Fibroblast of lung (primary cell): ENCODE measurements around the gene CALM3.

Source experiments
- CTCF ChIP-seq, 2 donors: IDR thresholded peaks in 1 of 2; conservative IDR thresholded peaks in 1 of 2; 1 replicate in 1 of 2; 2 replicates in 1 of 2; pipeline ENCODE4 v1.5.1; 2011 to 2012; ENCODE audit warnings: low read length in 2 of 2, control low read depth in 1 of 2, inconsistent platforms in 1 of 2, low read depth in 1 of 2, mild to moderate bottlenecking in 1 of 2
- EZH2 ChIP-seq: IDR thresholded peaks from 2 replicates; pipeline ENCODE4 v1.5.1; 2012; ENCODE audit warnings: low read length, control low read depth, mild to moderate bottlenecking; ENCODE audit errors: missing control alignments

- TF ChIP-seq CTCF (conservative IDR thresholded peaks at IDR 0.05 in 1 of 2, IDR thresholded peaks at IDR 0.05 in 1 of 2; ENCODE audit: low read depth in 1 of 2, low read length in 2 of 2) (no peak), EZH2 (no peak)
These were observed 12.4 kb downstream of the CALM3 start for GRCh38 chr19:46613525-46613924.
